HEK293T (cell line): ENCODE results near the gene NDRG2.
A peak's percentile ranks its signal among the peaks of the same experiment; 100 is the strongest.

Source experiments
- CTCF ChIA-PET: fragments of 350-600 bp; formaldehyde crosslinking; extraction: SDS; loops from one replicate; lab custom pipeline; 2021; ENCODE audit warnings: antibody characterized with exemption, inconsistent platforms; lab: Yijun Ruan, JAX
- POLR2A ChIA-PET: fragments of 350-600 bp; formaldehyde crosslinking; extraction: SDS; loops from one replicate; lab custom pipeline; 2020; ENCODE audit warnings: antibody characterized with exemption, inconsistent platforms; lab: Yijun Ruan, JAX
- DNase-seq: peaks from one replicate; pipeline ENCODE4 v3.0.0; 2012; ENCODE audit warnings: mixed read lengths; ENCODE audit errors: extremely low spot score
- ARNT ChIP-seq: fragments of 450-650 bp; IDR thresholded peaks from 2 replicates; pipeline ENCODE4 v1.6.1; 2017; ENCODE audit warnings: mild to moderate bottlenecking
- BHLHE40 ChIP-seq: fragments of 450-650 bp; IDR thresholded peaks from 2 replicates; pipeline ENCODE4 v1.6.1; 2016; ENCODE audit warnings: mild to moderate bottlenecking, moderate library complexity, borderline replicate concordance
- CTBP1 ChIP-seq: fragments of 450-650 bp; IDR thresholded peaks from 2 replicates; pipeline ENCODE4 v1.6.1; 2016; ENCODE audit warnings: borderline replicate concordance
- ELF4 ChIP-seq: fragments of 450-650 bp; IDR thresholded peaks from 2 replicates; pipeline ENCODE4 v1.6.1; 2017; ENCODE audit warnings: antibody characterized with exemption
- FOXA1 ChIP-seq: fragments of 450-650 bp; IDR thresholded peaks from 2 replicates; pipeline ENCODE4 v1.6.1; 2016; ENCODE audit warnings: mild to moderate bottlenecking
- FOXK2 ChIP-seq: fragments of 450-650 bp; IDR thresholded peaks from 2 replicates; pipeline ENCODE4 v1.6.1; 2016; ENCODE audit warnings: mild to moderate bottlenecking
- FOXM1 ChIP-seq: fragments of 450-650 bp; IDR thresholded peaks from 2 replicates; pipeline ENCODE4 v1.6.1; 2017; ENCODE audit warnings: mild to moderate bottlenecking, borderline replicate concordance
- HDGF ChIP-seq: fragments of 450-650 bp; IDR thresholded peaks from 2 replicates; pipeline ENCODE4 v1.6.1; 2017; ENCODE audit warnings: antibody characterized with exemption, borderline replicate concordance
- L3MBTL2 ChIP-seq: fragments of 450-650 bp; conservative IDR thresholded peaks from 2 replicates; pipeline ENCODE4 v1.6.1; 2016; ENCODE audit warnings: mild to moderate bottlenecking
- LEF1 ChIP-seq: fragments of 450-650 bp; IDR thresholded peaks from 2 replicates; pipeline ENCODE4 v1.6.1; 2017; ENCODE audit warnings: mild to moderate bottlenecking, borderline replicate concordance
- NFRKB ChIP-seq: fragments of 450-650 bp; IDR thresholded peaks from 2 replicates; pipeline ENCODE4 v1.6.1; 2016; ENCODE audit warnings: mild to moderate bottlenecking, moderate library complexity
- PKNOX1 ChIP-seq: fragments of 450-650 bp; IDR thresholded peaks from 2 replicates; pipeline ENCODE4 v1.6.1; 2016
- SP1 ChIP-seq: fragments of 450-650 bp; IDR thresholded peaks from 2 replicates; pipeline ENCODE4 v1.6.1; 2017
- SUZ12 ChIP-seq: fragments of 450-650 bp; IDR thresholded peaks from 2 replicates; pipeline ENCODE4 v1.6.1; 2016; ENCODE audit warnings: mild to moderate bottlenecking
- TARDBP ChIP-seq: fragments of 450-650 bp; IDR thresholded peaks from 2 replicates; pipeline ENCODE4 v1.6.1; 2016
- ZNF384 ChIP-seq: fragments of 450-650 bp; IDR thresholded peaks from 2 replicates; pipeline ENCODE4 v1.6.1; 2016

Gene NDRG2

GRCh38 chr14:21070610-21071224 lies 45.9 kb upstream of the NDRG2 start:
- CTCF ChIA-PET = interaction anchor here (0.8 to 3.0 kb wide), 12 partner anchors 9 to 100 kb away, joined by 3 to 42 read pairs (median 6); no protein-coding TSS in a partner anchor
- TF ChIP-seq FOXK2 (no peak), NFRKB (no peak), LEF1 (no peak), FOXA1 (no peak), ZNF384 (no peak), TARDBP (no peak), HDGF (no peak), FOXM1 (no peak), CTBP1 (no peak), PKNOX1 (no peak), ARNT (no peak), BHLHE40 (no peak), SP1 (no peak), ELF4 (no peak)
- DNase-seq = no peak
- POLR2A ChIA-PET = interaction anchor here (0.6 to 3.7 kb wide), 17 partner anchors 9 to 313 kb away, joined by 3 to 72 read pairs (median 4); partner anchors contain the start of genes NDRG2, SUPT16H, TMEM253 and ZNF219

GRCh38 chr14:21070083-21070609 lies 45.3 kb upstream of the NDRG2 start, which contains the start of gene ARHGEF40:
TSS of gene ARHGEF40 (plus strand) at chr14:21070304. CDS start at chr14:21070397, 93 bp downstream.
- DNase-seq = peak; percentile 65
- CTCF ChIA-PET = interaction anchor here (0.8 to 3.0 kb wide), 10 partner anchors 8 to 65 kb away, joined by 3 to 42 read pairs (median 8); no protein-coding TSS in a partner anchor
- POLR2A ChIA-PET = interaction anchor here (0.8 to 3.7 kb wide), 11 partner anchors 8 to 55 kb away, joined by 3 to 72 read pairs (median 9); partner anchors contain the start of genes NDRG2, TMEM253 and ZNF219
- TF ChIP-seq CTBP1 = no peak
- TF ChIP-seq FOXA1 = no peak
- TF ChIP-seq ELF4 = no peak
- no peak for TF ChIP-seq PKNOX1
- no peak for TF ChIP-seq BHLHE40
- no peak for TF ChIP-seq ZNF384
- no peak for TF ChIP-seq FOXK2
- TF ChIP-seq L3MBTL2 = no peak
- no peak for TF ChIP-seq NFRKB
- no peak for TF ChIP-seq ARNT
- TF ChIP-seq SP1 = no peak
- no peak for TF ChIP-seq TARDBP
- no peak for TF ChIP-seq HDGF
- no peak for TF ChIP-seq LEF1
- no peak for TF ChIP-seq FOXM1
- TF ChIP-seq SUZ12 = no peak

GRCh38 chr14:21069388-21070082 lies 44.7 kb upstream of the NDRG2 start:
- TF ChIP-seq TARDBP = no peak
- TF ChIP-seq L3MBTL2 = peak; percentile 29; the same call in 1 of the 2 replicates
- TF ChIP-seq LEF1 = no peak
- TF ChIP-seq NFRKB = no peak
- TF ChIP-seq BHLHE40 = no peak
- no peak for TF ChIP-seq FOXA1
- no peak for TF ChIP-seq PKNOX1
- no peak for DNase-seq
- ChIA-PET CTCF (interaction anchor here (1.2 to 4.4 kb wide), 7 partner anchors 18 to 65 kb away, joined by 4 to 73 read pairs (median 11); partner anchors contain the start of gene TMEM253), POLR2A (interaction anchor here (1.4 to 3.7 kb wide), 9 partner anchors 16 to 55 kb away, joined by 3 to 72 read pairs (median 27); partner anchors contain the start of genes TMEM253 and ZNF219)

- ChIA-PET POLR2A (interaction anchor here (0.5 to 1.8 kb wide), 7 partner anchors 11 to 386 kb away, joined by 3 to 45 read pairs (median 4); no protein-coding TSS in a partner anchor), CTCF (interaction anchor here (0.6 to 4.4 kb wide), 15 partner anchors 18 to 368 kb away, joined by 3 to 73 read pairs (median 6); partner anchors contain the start of gene TMEM253)
- DNase-seq = peak; percentile 65
- no peak for TF ChIP-seq BHLHE40
- no peak for TF ChIP-seq ELF4
- no peak for TF ChIP-seq CTBP1
- no peak for TF ChIP-seq FOXA1
- TF ChIP-seq ARNT = no peak
- no peak for TF ChIP-seq FOXK2
- TF ChIP-seq L3MBTL2 = no peak
- TF ChIP-seq NFRKB = no peak
- TF ChIP-seq PKNOX1 = no peak
- no peak for TF ChIP-seq SUZ12
- TF ChIP-seq FOXM1 = no peak
- no peak for TF ChIP-seq TARDBP
- TF ChIP-seq LEF1 = no peak
- no peak for TF ChIP-seq ZNF384
These were observed 43.9 kb upstream of the NDRG2 start for GRCh38 chr14:21068521-21069387.
